Loucy (cell line): Measurements from ENCODE around the gene RAB30.

Experiments
- EZH2phosphoT487 ChIP-seq: fragments of 200-600 bp; IDR thresholded peaks from 2 replicates; pipeline ENCODE4 v1.6.1; 2018; ENCODE audit warnings: antibody characterized with exemption, mild to moderate bottlenecking, moderate library complexity, borderline replicate concordance
- TF ChIP-seq, protein P1 (sequence below): fragments of 200-600 bp; sonication (generic); conservative IDR thresholded peaks from 2 replicates; pipeline ENCODE4 v1.5.1; 2014; ENCODE audit warnings: mild to moderate bottlenecking, antibody characterized with exemption, low read length

DNA sequence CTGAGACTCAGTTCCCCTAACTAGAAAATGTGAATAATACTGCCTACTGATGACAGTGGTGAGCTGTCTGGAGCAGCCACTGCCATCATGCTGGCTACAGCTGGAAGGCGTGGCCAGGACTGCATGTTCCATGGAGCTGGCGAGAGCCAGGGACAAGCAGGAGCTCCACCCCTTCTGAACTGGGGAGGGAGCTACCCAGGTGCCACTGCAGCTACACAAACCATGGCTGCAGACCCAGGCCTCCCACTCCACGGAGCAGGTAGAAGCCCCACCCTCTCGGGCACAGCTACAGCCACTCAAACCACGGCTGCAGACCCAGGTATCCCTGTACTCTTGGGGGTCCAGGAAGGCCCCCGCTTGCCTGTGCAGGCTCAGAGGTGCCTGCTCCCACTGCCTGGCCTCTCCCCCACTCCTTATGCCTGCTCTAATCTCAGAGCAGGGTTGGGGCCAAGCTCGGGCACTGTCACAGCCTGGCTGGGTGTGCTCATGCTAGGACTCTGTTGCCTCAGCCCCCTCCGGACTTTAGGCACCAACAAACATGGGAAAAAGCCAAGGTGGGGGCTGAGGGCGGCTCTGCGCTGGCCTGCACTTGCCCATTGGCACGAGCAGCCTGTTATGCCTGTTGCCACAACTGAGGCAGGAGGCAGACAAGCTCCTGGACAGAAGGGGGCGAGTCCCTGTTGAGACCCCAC lies 51.7 kb downstream of the RAB30 start:
- TF ChIP-seq, protein P1, sequence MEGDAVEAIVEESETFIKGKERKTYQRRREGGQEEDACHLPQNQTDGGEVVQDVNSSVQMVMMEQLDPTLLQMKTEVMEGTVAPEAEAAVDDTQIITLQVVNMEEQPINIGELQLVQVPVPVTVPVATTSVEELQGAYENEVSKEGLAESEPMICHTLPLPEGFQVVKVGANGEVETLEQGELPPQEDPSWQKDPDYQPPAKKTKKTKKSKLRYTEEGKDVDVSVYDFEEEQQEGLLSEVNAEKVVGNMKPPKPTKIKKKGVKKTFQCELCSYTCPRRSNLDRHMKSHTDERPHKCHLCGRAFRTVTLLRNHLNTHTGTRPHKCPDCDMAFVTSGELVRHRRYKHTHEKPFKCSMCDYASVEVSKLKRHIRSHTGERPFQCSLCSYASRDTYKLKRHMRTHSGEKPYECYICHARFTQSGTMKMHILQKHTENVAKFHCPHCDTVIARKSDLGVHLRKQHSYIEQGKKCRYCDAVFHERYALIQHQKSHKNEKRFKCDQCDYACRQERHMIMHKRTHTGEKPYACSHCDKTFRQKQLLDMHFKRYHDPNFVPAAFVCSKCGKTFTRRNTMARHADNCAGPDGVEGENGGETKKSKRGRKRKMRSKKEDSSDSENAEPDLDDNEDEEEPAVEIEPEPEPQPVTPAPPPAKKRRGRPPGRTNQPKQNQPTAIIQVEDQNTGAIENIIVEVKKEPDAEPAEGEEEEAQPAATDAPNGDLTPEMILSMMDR = no peak
- TF ChIP-seq EZH2phosphoT487 = no peak
